Gastrocnemius medialis (tissue), 4 donors: ENCODE data around the gene ARHGEF17.

ENCODE experiments used
- POLR2A ChIP-seq, 2 donors: fragments of 450-650 bp; IDR thresholded peaks; one replicate each; pipeline ENCODE4 v1.6.1; 2017; ENCODE audit warnings: antibody characterized with exemption in 2 of 2, mild to moderate bottlenecking in 2 of 2, moderate library complexity in 2 of 2
- TF ChIP-seq, protein P1 (sequence below), 5 experiments: fragments of 450-650 bp in 3 of 5; fragments of 200-600 bp in 2 of 5; sonication (generic) in 2 of 5; IDR thresholded peaks in 4 of 5; conservative IDR thresholded peaks in 1 of 5; 1 replicate in 4 of 5; 2 replicates in 1 of 5; pipeline ENCODE4 v1.5.1; 2016 to 2019; ENCODE audit warnings: antibody characterized with exemption in 5 of 5, mild to moderate bottlenecking in 3 of 5, moderate library complexity in 3 of 5

DNA sequence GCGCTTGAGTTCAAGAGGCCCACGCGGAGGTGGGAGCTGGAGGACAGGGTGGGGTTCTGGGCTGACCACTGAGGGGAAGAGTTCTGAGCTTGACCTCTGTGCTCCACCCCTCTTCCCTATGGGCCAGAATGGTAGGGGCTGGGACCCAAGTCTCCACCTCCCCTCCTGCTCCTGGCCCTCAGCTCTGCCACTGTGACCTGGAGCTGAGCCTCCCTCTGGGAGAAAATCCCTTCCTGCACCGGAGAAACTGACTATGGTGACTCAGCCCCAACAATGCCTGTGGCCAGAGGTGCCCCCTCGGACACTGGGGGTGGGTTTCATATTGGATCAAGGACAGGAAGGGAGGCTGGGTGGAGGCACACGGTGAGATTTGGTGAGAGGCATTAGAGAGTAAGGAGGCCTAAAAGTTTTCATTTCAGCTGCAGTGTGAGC is 91.1 kb downstream of the ARHGEF17 start:
- TF ChIP-seq, protein P1, sequence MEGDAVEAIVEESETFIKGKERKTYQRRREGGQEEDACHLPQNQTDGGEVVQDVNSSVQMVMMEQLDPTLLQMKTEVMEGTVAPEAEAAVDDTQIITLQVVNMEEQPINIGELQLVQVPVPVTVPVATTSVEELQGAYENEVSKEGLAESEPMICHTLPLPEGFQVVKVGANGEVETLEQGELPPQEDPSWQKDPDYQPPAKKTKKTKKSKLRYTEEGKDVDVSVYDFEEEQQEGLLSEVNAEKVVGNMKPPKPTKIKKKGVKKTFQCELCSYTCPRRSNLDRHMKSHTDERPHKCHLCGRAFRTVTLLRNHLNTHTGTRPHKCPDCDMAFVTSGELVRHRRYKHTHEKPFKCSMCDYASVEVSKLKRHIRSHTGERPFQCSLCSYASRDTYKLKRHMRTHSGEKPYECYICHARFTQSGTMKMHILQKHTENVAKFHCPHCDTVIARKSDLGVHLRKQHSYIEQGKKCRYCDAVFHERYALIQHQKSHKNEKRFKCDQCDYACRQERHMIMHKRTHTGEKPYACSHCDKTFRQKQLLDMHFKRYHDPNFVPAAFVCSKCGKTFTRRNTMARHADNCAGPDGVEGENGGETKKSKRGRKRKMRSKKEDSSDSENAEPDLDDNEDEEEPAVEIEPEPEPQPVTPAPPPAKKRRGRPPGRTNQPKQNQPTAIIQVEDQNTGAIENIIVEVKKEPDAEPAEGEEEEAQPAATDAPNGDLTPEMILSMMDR (IDR thresholded peaks at IDR 0.05 in 4 of 5, conservative IDR thresholded peaks at IDR 0.05 in 1 of 5) = no peak
- no peak for TF ChIP-seq POLR2A (IDR thresholded peaks at IDR 0.05)
